GM23248 (cell line): Measurements from ENCODE around the gene GRK2. TPM values are rescaled to one million over a fixed set of nuclear protein-coding genes. Genes with fewer than 3 reads are reported as not detected.

Experiments
- DNase-seq: peaks from one replicate; pipeline ENCODE4 v3.0.0-alpha.2; 2015
- H2AFZ ChIP-seq: fragments of 200-600 bp; sonication (generic); 2 replicates; pipeline ENCODE4 v1.6.1; 2016; ENCODE audit warnings: antibody characterized with exemption
- H3F3A ChIP-seq: fragments of 200-600 bp; sonication (generic); 2 replicates; pipeline ENCODE4 v1.6.1; 2016; ENCODE audit warnings: mild to moderate bottlenecking, antibody characterized with exemption, mixed run types; ENCODE audit not compliant: insufficient read depth
- H3K27ac ChIP-seq: fragments of 200-600 bp; sonication (generic); 2 replicates; pipeline ENCODE4 v1.5.1; 2016; ENCODE audit warnings: mild to moderate bottlenecking
- H3K27me3 ChIP-seq: fragments of 200-600 bp; sonication (generic); replicated peaks from 2 replicates; pipeline ENCODE4 v1.6.1; 2016; ENCODE audit warnings: mild to moderate bottlenecking; ENCODE audit not compliant: insufficient read depth
- H3K36me3 ChIP-seq: fragments of 200-600 bp; sonication (generic); 2 replicates; pipeline ENCODE4 v1.6.1; 2016; ENCODE audit warnings: low read depth, mild to moderate bottlenecking
- H3K4me1 ChIP-seq: fragments of 200-600 bp; sonication (generic); 2 replicates; pipeline ENCODE4 v1.6.1; 2016; ENCODE audit warnings: mild to moderate bottlenecking; ENCODE audit not compliant: insufficient read depth
- H3K4me2 ChIP-seq: fragments of 200-600 bp; sonication (generic); one replicate; pipeline ENCODE4 v1.6.1; 2016; ENCODE audit warnings: mild to moderate bottlenecking; ENCODE audit not compliant: unreplicated experiment
- H3K4me3 ChIP-seq: fragments of 200-600 bp; sonication (generic); 2 replicates; pipeline ENCODE4 v1.5.1; 2016; ENCODE audit warnings: mild to moderate bottlenecking
- H3K79me2 ChIP-seq: fragments of 200-600 bp; sonication (generic); 2 replicates; pipeline ENCODE4 v1.6.1; 2016; ENCODE audit warnings: mild to moderate bottlenecking; ENCODE audit not compliant: insufficient read depth
- H3K9ac ChIP-seq: fragments of 200-600 bp; sonication (generic); 2 replicates; pipeline ENCODE4 v1.6.1; 2016; ENCODE audit warnings: mild to moderate bottlenecking
- H3K9me2 ChIP-seq: fragments of 200-600 bp; sonication (generic); 2 replicates; pipeline ENCODE4 v1.6.1; 2016; ENCODE audit warnings: mixed run types, mild to moderate bottlenecking, moderate library complexity; ENCODE audit not compliant: insufficient read depth
- H3K9me3 ChIP-seq: fragments of 200-600 bp; sonication (generic); one replicate; pipeline ENCODE4 v1.6.1; 2017; ENCODE audit warnings: low read depth
- H4K20me1 ChIP-seq: fragments of 200-600 bp; sonication (generic); 2 replicates; pipeline ENCODE4 v1.6.0; 2016; ENCODE audit not compliant: insufficient read depth
- EZH2 ChIP-seq: fragments of 200-600 bp; sonication (generic); IDR thresholded peaks from 2 replicates; pipeline ENCODE4 v1.6.1; 2018; ENCODE audit warnings: antibody characterized with exemption, mild to moderate bottlenecking; ENCODE audit not compliant: insufficient read depth, poor library complexity, severe bottlenecking
- EZH2phosphoT487 ChIP-seq: fragments of 200-600 bp; sonication (generic); IDR thresholded peaks from 2 replicates; pipeline ENCODE4 v1.6.1; 2018; ENCODE audit warnings: antibody characterized with exemption, moderate library complexity, mild to moderate bottlenecking, low read depth; ENCODE audit not compliant: insufficient read depth
- WGBS, 2 experiments: methylation state at CpG; one replicate each; pipeline ENCODE4 v1.1.6; 2015 to 2017; ENCODE audit warnings: low lambda C conversion rate in 2 of 2, low coverage in 1 of 2; ENCODE audit errors: missing lambda C conversion rate in 2 of 2; 5-methylcytosine and 5-hydroxymethylcytosine counted together
- in situ Hi-C: fragments of 300-500 bp; cut with MboI; formaldehyde crosslinking; loops from 2 replicates; pipeline ENCODE4 v1.15.0; 2020
- polyA plus RNA-seq: library from polyadenylated mRNA; unstranded; fragments of >200 nt; fragmentation: Nextera tagmentation; extraction: Ambion mirVana; gene quantifications from 2 replicates; pipeline ENCODE4 v1.2.1, GENCODE V29; 2016
- total RNA-seq: library from RNA; depleted of rRNA; stranded (reverse); fragments of >200 nt; shearing (Covaris generic); gene quantifications from 2 replicates; pipeline ENCODE4 v1.2.3, GENCODE V29; 2014

GRK2 gene
- total and polyA plus RNA-seq, 2 experiments from 2014 or later: 7.8 to 43.0 TPM

DNA sequence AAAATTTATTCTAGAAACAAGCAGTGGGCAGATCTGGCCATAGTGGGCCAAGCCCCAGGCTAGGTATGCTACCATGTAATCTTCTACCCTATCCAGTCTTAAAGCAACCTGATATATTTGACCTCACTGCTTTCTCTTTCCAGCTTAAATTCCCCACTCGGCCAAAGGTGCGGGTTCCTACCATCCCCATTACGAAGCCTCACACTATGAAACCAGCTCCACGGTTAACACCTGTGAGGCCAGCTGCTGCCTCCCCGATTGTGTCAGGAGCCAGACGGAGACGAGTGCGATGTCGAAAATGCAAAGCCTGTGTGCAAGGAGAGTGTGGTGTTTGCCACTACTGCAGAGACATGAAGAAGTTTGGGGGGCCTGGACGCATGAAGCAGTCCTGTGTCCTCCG, 21.2 kb upstream of the GRK2 start:
- TF ChIP-seq EZH2 (no peak), EZH2phosphoT487 (no peak)
- WGBS, 2 experiments: 88 to 92% methylated on average over 11 of the region's 11 CpGs
- Histone ChIP-seq H3K27ac (no peak overlapping the region), H3K4me2 (no peak overlapping the region), H3F3A (peaks cover 58% of the 10 kb centered on the region), H3K79me2 (peaks cover 95% of the 10 kb centered on the region), H3K27me3 (no peaks in the 10 kb centered on the region), H3K36me3 (peaks cover 61% of the 10 kb centered on the region), H3K9ac (no peak overlapping the region), H2AFZ (no peak overlapping the region), H3K4me3 (no peak overlapping the region), H3K9me2 (no peaks in the 10 kb centered on the region), H3K4me1 (peaks cover 33% of the 10 kb centered on the region), H4K20me1 (0 out of 2 replicates have a peak, but pooled peaks cover 5% of the 10 kb centered on the region), H3K9me3 (no peaks in the 10 kb centered on the region)
- no peak for DNase-seq
- in situ Hi-C loops: no loop called here

DNA sequence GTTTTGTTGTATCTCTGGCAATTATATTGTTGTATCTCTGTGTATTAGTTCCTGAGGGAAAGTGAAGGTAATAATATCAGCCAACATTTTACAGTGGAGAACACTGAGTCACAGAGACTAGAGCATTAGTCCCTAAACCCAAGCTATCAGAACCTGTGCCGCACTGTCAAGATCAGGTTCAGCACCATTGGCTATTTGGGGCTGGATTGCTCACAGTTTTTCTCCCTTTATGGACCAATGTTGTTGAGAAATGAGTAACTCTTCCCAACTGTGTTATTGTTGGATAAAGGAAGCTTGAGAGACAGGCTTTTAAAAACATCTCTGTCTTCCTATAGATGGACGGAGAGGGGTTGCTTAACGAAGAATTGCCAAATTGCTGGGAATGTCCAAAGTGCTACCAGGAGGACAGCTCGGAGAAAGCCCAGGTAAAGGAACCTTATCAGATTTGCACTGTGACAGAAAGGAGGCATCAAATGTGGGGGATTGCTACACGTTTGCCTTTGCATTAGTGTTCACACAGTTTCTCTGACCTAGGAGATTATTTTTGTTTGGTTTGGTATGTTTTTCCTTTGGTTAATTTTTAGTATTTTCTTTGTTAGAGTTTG, 18.2 kb upstream of the GRK2 start:
- Histone ChIP-seq H3K36me3 (peaks cover 85% of the 10 kb centered on the region), H3K4me1 (peaks cover 17% of the 10 kb centered on the region), H3F3A (peaks cover 52% of the 10 kb centered on the region), H3K4me2 (peak overlapping the region; percentile 4), H3K9me3 (no peaks in the 10 kb centered on the region), H3K4me3 (no peak overlapping the region), H3K9ac (0 out of 2 replicates have a peak overlapping the region, but pooled peaks have one; percentile 2), H4K20me1 (no peaks in the 10 kb centered on the region), H3K9me2 (no peaks in the 10 kb centered on the region), H3K79me2 (peaks cover 80% of the 10 kb centered on the region), H2AFZ (no peak overlapping the region), H3K27me3 (no peaks in the 10 kb centered on the region), H3K27ac (0 out of 2 replicates have a peak overlapping the region, but pooled peaks have one; percentile 34)
- TF ChIP-seq EZH2 (no peak), EZH2phosphoT487 (no peak)
- in situ Hi-C loops: no loop called here
- 84 to 85% methylated on average over 5 of the region's 5 CpGs for WGBS, 2 experiments
- no peak for DNase-seq

DNA sequence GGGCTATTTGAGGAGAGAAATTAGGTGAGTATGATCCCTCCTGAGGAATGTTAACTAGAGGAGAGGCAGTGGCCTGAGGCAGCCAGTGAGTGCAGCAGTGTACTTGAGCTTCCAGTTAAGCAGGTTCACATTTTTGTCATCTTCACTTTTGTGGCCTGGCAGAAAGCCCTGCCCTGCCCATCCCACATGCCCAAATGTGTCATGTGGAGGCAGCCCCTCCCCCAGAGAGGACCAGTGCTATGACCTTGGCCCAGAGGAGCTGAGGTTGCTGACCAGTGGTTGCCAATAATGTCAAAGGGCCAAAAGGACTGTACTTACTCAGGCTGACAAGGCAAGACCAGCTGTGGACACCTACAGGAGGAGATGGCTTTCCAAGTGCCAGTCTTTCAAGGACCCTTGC, 17.6 kb upstream of the GRK2 start:
- Histone ChIP-seq H3K9me2 (no peaks in the 10 kb centered on the region), H3K9me3 (no peaks in the 10 kb centered on the region), H3F3A (peaks cover 58% of the 10 kb centered on the region), H3K4me2 (peak overlapping the region; percentile 4), H2AFZ (no peak overlapping the region), H3K79me2 (peaks cover 76% of the 10 kb centered on the region), H3K27me3 (no peaks in the 10 kb centered on the region), H3K9ac (peak overlapping the region; percentile 34; the same call in 1 of the 2 replicates), H3K27ac (peak overlapping the region; percentile 34; the same call in 1 of the 2 replicates), H3K4me1 (peaks cover 17% of the 10 kb centered on the region), H4K20me1 (no peaks in the 10 kb centered on the region), H3K36me3 (peaks cover 86% of the 10 kb centered on the region), H3K4me3 (no peak overlapping the region)
- no peak for TF ChIP-seq EZH2
- no peak for TF ChIP-seq EZH2phosphoT487
- peak; percentile 52 for DNase-seq
- in situ Hi-C loops: no loop called here

DNA sequence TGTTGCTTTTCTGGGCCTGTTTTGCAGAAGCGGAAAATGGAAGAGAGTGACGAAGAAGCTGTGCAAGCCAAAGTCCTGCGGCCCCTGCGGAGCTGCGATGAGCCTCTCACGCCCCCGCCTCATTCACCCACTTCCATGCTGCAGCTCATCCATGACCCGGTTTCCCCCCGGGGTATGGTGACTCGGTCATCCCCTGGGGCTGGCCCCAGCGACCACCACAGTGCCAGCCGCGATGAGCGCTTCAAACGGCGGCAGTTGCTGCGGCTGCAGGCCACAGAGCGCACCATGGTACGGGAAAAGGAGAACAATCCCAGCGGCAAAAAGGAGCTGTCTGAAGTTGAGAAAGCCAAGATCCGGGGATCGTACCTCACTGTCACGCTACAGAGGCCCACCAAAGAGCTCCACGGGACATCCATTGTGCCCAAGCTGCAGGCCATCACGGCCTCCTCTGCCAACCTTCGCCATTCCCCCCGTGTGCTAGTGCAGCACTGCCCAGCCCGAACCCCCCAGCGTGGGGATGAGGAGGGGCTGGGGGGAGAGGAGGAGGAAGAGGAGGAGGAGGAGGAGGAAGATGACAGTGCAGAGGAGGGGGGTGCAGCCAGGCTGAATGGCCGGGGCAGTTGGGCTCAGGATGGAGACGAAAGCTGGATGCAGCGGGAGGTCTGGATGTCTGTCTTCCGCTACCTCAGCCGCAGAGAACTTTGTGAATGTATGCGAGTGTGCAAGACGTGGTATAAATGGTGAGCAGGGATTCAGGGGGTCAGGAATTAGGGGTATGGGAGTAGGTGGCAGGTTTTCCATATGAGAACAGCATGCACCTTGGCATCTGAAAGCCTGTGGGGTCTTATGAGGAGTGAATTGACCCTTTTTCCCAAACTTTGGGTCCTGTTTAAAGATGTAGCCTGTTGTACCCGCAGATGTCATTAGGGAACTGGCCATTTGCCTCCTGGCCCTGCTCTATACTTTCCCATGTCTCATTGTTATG, 15.9 kb upstream of the GRK2 start:
- no peak overlapping the region for H3K4me3 ChIP-seq
- peaks cover 17% of the 10 kb centered on the region for H3K4me1 ChIP-seq
- H2AFZ ChIP-seq: no peak overlapping the region
- no peaks in the 10 kb centered on the region for H3K27me3 ChIP-seq
- in situ Hi-C loops: no loop called here
- no peaks in the 10 kb centered on the region for H3K9me2 ChIP-seq
- H4K20me1 ChIP-seq: no peaks in the 10 kb centered on the region
- no peak for TF ChIP-seq EZH2phosphoT487
- TF ChIP-seq EZH2: no peak
- H3K9ac ChIP-seq: no peak overlapping the region
- H3K4me2 ChIP-seq: no peak overlapping the region
- H3K79me2 ChIP-seq: peaks cover 60% of the 10 kb centered on the region
- no peak for DNase-seq
- WGBS, 2 experiments: 92% methylated on average over 35 to 37 of the region's 37 CpGs
- peaks cover 69% of the 10 kb centered on the region for H3F3A ChIP-seq
- H3K27ac ChIP-seq: no peak overlapping the region
- no peaks in the 10 kb centered on the region for H3K9me3 ChIP-seq
- peaks cover 87% of the 10 kb centered on the region for H3K36me3 ChIP-seq
